Endothelial cell of umbilical vein (primary cell): Measurements from ENCODE around the gene TRPM1.

Experiments used
- EZH2 ChIP-seq: IDR thresholded peaks from 2 replicates; pipeline ENCODE4 v1.6.1; 2012; ENCODE audit warnings: borderline replicate concordance, low read depth, mild to moderate bottlenecking, moderate library complexity, low read length, inconsistent platforms; ENCODE audit not compliant: severe bottlenecking
- GATA2 ChIP-seq: IDR thresholded peaks from 2 replicates; pipeline ENCODE4 v1.7.0; 2011; ENCODE audit warnings: low read depth, mild to moderate bottlenecking, moderate library complexity, mixed read lengths, low read length; ENCODE audit not compliant: insufficient read length, insufficient read depth
- POLR2A ChIP-seq: IDR thresholded peaks from 2 replicates; pipeline ENCODE4 v1.6.1; 2012; ENCODE audit warnings: low read depth, mild to moderate bottlenecking, control low read depth, low read length
- POLR2AphosphoS5 ChIP-seq: IDR thresholded peaks from 2 replicates; pipeline ENCODE4 v1.6.1; 2012; ENCODE audit warnings: low read depth, mild to moderate bottlenecking, control low read depth, low read length, moderate library complexity; ENCODE audit not compliant: insufficient read depth
- TF ChIP-seq, protein P1 (sequence below), 2 donors: IDR thresholded peaks; 1 replicate in 1 of 2; 2 replicates in 1 of 2; pipeline ENCODE4 v1.5.1; 2011; ENCODE audit warnings: low read length in 2 of 2, mild to moderate bottlenecking in 2 of 2, moderate library complexity in 2 of 2, control low read depth in 1 of 2, inconsistent platforms in 1 of 2, low read depth in 1 of 2; ENCODE audit not compliant: insufficient read depth in 1 of 2; ENCODE audit errors: extremely low read depth in 1 of 2
- TF ChIP-seq, protein P2 (sequence below): IDR thresholded peaks from 2 replicates; pipeline ENCODE4 v1.6.1; 2011; ENCODE audit not compliant: insufficient read depth, insufficient read length

DNA sequence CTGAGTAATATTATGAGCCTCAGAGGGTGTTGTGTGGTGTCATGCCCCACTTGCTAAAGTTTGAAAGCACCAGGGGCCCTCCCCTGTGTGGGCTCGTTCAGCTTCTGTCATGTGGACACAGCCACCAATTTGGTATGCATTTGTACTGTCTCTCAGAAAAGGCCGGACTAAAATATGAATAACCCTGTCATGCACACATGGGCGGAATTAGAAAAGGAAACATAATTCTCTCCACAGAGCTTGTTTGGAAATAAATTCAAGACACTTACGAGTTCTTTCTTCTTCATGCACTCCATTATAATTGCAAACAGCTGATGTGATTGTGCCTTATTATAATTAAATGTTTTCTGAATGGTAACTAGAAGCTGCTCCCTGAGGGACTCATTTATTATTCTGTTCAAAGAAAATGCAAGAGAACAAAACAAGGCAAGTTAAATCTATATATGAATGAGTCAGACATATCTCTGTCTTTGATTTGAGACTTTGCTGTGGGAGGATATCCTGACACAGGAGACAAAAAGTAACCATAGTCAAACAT lies 39.1 kb downstream of the TRPM1 start:
- TF ChIP-seq POLR2AphosphoS5 = no peak
- TF ChIP-seq, protein P1, sequence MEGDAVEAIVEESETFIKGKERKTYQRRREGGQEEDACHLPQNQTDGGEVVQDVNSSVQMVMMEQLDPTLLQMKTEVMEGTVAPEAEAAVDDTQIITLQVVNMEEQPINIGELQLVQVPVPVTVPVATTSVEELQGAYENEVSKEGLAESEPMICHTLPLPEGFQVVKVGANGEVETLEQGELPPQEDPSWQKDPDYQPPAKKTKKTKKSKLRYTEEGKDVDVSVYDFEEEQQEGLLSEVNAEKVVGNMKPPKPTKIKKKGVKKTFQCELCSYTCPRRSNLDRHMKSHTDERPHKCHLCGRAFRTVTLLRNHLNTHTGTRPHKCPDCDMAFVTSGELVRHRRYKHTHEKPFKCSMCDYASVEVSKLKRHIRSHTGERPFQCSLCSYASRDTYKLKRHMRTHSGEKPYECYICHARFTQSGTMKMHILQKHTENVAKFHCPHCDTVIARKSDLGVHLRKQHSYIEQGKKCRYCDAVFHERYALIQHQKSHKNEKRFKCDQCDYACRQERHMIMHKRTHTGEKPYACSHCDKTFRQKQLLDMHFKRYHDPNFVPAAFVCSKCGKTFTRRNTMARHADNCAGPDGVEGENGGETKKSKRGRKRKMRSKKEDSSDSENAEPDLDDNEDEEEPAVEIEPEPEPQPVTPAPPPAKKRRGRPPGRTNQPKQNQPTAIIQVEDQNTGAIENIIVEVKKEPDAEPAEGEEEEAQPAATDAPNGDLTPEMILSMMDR (IDR thresholded peaks at IDR 0.05; ENCODE audit: extremely low read depth in 1 of 2, insufficient read depth in 1 of 2, low read depth in 1 of 2, low read length in 2 of 2) = no peak
- no peak for TF ChIP-seq POLR2A
- no peak for TF ChIP-seq GATA2
- TF ChIP-seq, protein P2, sequence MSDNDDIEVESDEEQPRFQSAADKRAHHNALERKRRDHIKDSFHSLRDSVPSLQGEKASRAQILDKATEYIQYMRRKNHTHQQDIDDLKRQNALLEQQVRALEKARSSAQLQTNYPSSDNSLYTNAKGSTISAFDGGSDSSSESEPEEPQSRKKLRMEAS = no peak
- no peak for TF ChIP-seq EZH2
